A549 treated with AZD2906 at 1 μM for 4 hours (cell line): ENCODE measurements around the gene FBXO7. TPM values are rescaled to one million over a fixed set of nuclear protein-coding genes. Genes with fewer than 3 reads are reported as not detected.

ENCODE experiments used
- total RNA-seq: library from RNA; stranded (reverse); fragments of 200-300 nt; extraction: Qiagen RNA extraction; gene quantifications from 5 replicates; pipeline ENCODE4 v1.2.3, GENCODE V29; 2022

The FBXO7 gene
- total RNA-seq, result 69.0 to 73.7 TPM (median 71.2 TPM) in 5 replicates

GRCh38 chr22:32474635-32475467 is at the start of gene FBXO7:
TSS of gene FBXO7 (plus strand) at chr22:32474811. CDS start at chr22:32475003, 192 bp downstream.

Other genes starting within 250 kb of the FBXO7 start
- gene SLC5A4, start 219.5 kb upstream of the FBXO7 start, total RNA-seq, result not detected in 5 replicates
- not detected in 5 replicates for gene RFPL3, start 116.9 kb upstream of the FBXO7 start, total RNA-seq
- gene RTCB, start 62.6 kb upstream of the FBXO7 start, total RNA-seq, result 74.2 to 86.6 TPM (median 75.1 TPM) in 5 replicates
- gene BPIFC, start 10.4 kb upstream of the FBXO7 start, total RNA-seq, result not detected in 5 replicates